Pancreas (tissue), 10 donors: ENCODE data around the gene SLC35E2B. TPM values are rescaled to one million over a fixed set of nuclear protein-coding genes. Genes with fewer than 3 reads are reported as not detected.
"Not testable (repeated sequence)": the region's sequence is repeated elsewhere in the genome, so short reads cannot be mapped to it uniquely, and the experiment has no call there.

Source experiments
- ATAC-seq, 4 donors: fragments of 200-7000 bp; cut with Tn5 transposase; one replicate each; pipeline versions ENCODE4 v1.8.0 to v1.9.1; 2020; ENCODE audit warnings: mild to moderate bottlenecking in 4 of 4, moderate library complexity in 4 of 4
- DNase-seq, 6 donors: peaks; one replicate each; pipeline ENCODE4 v3.0.0-alpha.2; 2020
- FAIRE-seq: peaks from 2 replicates; lab custom pipeline; 2012; peaks lifted over from hg19 to GRCh38; lab: Jason Lieb, UNC
- H3K27ac ChIP-seq, 4 donors: fragments of 200-600 bp; sonication (generic); 1 replicate in 3 of 4; 2 replicates in 1 of 4; pipeline versions ENCODE4 v1.5.0 to v1.8.0; 2020
- H3K27me3 ChIP-seq, 4 donors: fragments of 200-600 bp; one replicate each; pipeline ENCODE4 v1.8.0; 2021
- H3K36me3 ChIP-seq, 3 donors: fragments of 200-600 bp; sonication (generic) in 1 of 3; one replicate each; pipeline versions ENCODE4 v1.5.0 to v1.8.0; 2020 to 2021
- H3K4me1 ChIP-seq, 3 donors: fragments of 200-600 bp; one replicate each; pipeline ENCODE4 v1.8.0; 2021
- H3K4me3 ChIP-seq, 4 donors: fragments of 200-600 bp; sonication (generic) in 2 of 4; one replicate each; pipeline versions ENCODE4 v1.5.0 to v1.8.0; 2020 to 2021
- H3K9me3 ChIP-seq, 4 donors: fragments of 200-600 bp; one replicate each; pipeline ENCODE4 v1.8.0; 2021
- CTCF ChIP-seq, 4 donors: fragments of 200-600 bp; sonication (generic) in 3 of 4; IDR thresholded peaks; one replicate each; pipeline versions ENCODE4 v1.5.0 to v1.8.0; 2021; ENCODE audit warnings: antibody characterized with exemption in 4 of 4
- WGBS, 2 donors: extraction: QIAGEN DNeasy Blood & Tissue Kit; methylation state at CpG; one replicate each; pipeline ENCODE4 v1.1.7; 2013; 5-methylcytosine and 5-hydroxymethylcytosine counted together
- intact Hi-C, 3 donors: fragments of 100-400 bp; cut with DNase I; formaldehyde crosslinking; loops; one replicate each; pipeline versions ENCODE4 v1.11.1 to v1.14.2; 2022
- polyA plus RNA-seq, 2 donors: library from polyadenylated mRNA; stranded (reverse); fragments of 200-250 nt; gene quantifications; one replicate each; pipeline ENCODE4 v1.2.3, GENCODE V29; 2013
- total RNA-seq, 6 donors: library from RNA; stranded (reverse); fragmentation: NEBNext Ultra II Directional in 4 of 6; extraction: Animal tissue kit (Norgen Biotek cat#: 25700) in 4 of 6; gene quantifications; one replicate each; pipeline versions ENCODE4 v1.2.1 to v1.2.4, GENCODE V29; 2021 to 2023
- donor health status: healthy with polysubstance abuse.
- donor health status: DM: no; HTN: no; CAD: no; lungs with moderate emphysema.
- donor health status: DM: no; HTN: no; CAD: no.
- donor health status: control.
- donor health status: control.
- donor health status: Bipolar disorder and iron deficiency.
- donor health status: DM: yes; HTN: yes; CAD: no.
- donor health status: DM: no; HTN: no; CAD: no.
- donor health status: DM: no; HTN: no; CAD: no.
- donor health status: DM: yes; HTN: yes; CAD: no.

SLC35E2B gene
- 10 to 100 TPM; 12.1 to 45.4 (median 24.0) TPM for total RNA-seq
- 10 to 100 TPM; 23.4 to 26.0 TPM for polyA plus RNA-seq

GRCh38 chr1:1692714-1693647 lies at the start of gene SLC35E2B:
Gene SLC35E2B, minus strand, starts transcription at chr1:1692795. Its CDS starts 16,096 bp downstream, at chr1:1676699.
- WGBS, 2 donors, result 0% methylated on average over 1 to 56 of the region's 98 CpGs
- peak; percentile 84 to 93 (median 88) for ATAC-seq
- peak; percentile 89 to 95 (median 94) for DNase-seq
- H3K27ac ChIP-seq, result peak within 1 kb of the TSS; percentile 85 to 95 (median 92)
- H3K4me1 ChIP-seq, H3K27me3 ChIP-seq, H3K36me3 ChIP-seq, FAIRE-seq, intact Hi-C loops, H3K9me3 ChIP-seq: not testable (repeated sequence)
- H3K4me3 ChIP-seq, result peak within 1 kb of the TSS in 3 of 4 donors; percentile 26 to 56 (median 37)

DNA sequence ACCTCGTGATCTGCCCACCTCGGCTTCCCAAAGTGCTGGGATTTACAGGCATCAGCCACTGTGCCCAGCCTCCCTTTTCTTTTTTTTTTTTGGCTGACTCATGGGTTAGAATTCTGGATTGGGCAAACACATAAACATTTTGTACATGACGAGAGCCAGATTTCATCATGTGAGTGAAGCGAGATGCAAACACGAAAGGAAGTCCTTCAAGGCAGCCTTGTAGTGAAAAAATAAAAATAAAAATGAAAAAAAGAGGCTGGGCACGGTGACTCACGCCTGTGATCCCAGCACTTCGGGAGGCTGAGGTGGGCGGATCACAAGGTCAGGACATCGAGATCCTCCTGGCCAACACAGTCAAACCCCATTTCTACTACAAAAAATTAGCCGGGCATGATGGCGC lies 48.4 kb upstream of the SLC35E2B start:
- H3K4me3 ChIP-seq, ATAC-seq, intact Hi-C loops, H3K4me1 ChIP-seq, H3K36me3 ChIP-seq, FAIRE-seq, H3K27ac ChIP-seq, H3K27me3 ChIP-seq, DNase-seq, H3K9me3 ChIP-seq: not testable (repeated sequence)
- WGBS, 2 donors, result 85 to 90% methylated on average over 11 of the region's 12 CpGs

- WGBS, 2 donors, result 86 to 90% methylated on average over 5 to 12 of the region's 22 CpGs
- intact Hi-C loops, H3K9me3 ChIP-seq, H3K36me3 ChIP-seq, H3K4me1 ChIP-seq, DNase-seq, H3K4me3 ChIP-seq, FAIRE-seq, H3K27me3 ChIP-seq, H3K27ac ChIP-seq: not testable (repeated sequence)
- peak in 2 of 4 donors; percentile 6 to 16 for ATAC-seq
These were observed 46.3 kb upstream of the SLC35E2B start for GRCh38 chr1:1738799-1739337.

- H3K27me3 ChIP-seq, H3K4me1 ChIP-seq, FAIRE-seq, intact Hi-C loops, H3K36me3 ChIP-seq, H3K27ac ChIP-seq, H3K9me3 ChIP-seq, H3K4me3 ChIP-seq: not testable (repeated sequence)
- WGBS, 2 donors, result 94% methylated on average over 14 to 32 of the region's 44 CpGs
- DNase-seq (peak in 1 of 6 donors; percentile 76), ATAC-seq (peak in 1 of 4 donors; percentile 33)
These were observed 45.3 kb upstream of the SLC35E2B start for GRCh38 chr1:1737675-1738590.

- Histone ChIP-seq H3K4me3 (no peak overlapping the region), H3K4me1 (no peaks in the 10 kb centered on the region), H3K27me3 (no peaks in the 10 kb centered on the region), H3K9me3 (no peaks in the 10 kb centered on the region), H3K27ac (no peak overlapping the region), H3K36me3 (peaks cover 0 to 5% (median 5%) of the 10 kb centered on the region in 3 donors)
- intact Hi-C loops, result no loop called here
- ATAC-seq (no peak), FAIRE-seq (no peak), DNase-seq (no peak)
- whole genome bisulfite sequencing, 2 donors, result 91 to 92% methylated on average over 16 to 17 of the region's 17 CpGs
- no peak for TF ChIP-seq CTCF (IDR thresholded peaks at IDR 0.05)
These were observed 39.8 kb upstream of the SLC35E2B start for GRCh38 chr1:1732381-1732780.

- Histone ChIP-seq H3K9me3 (no peaks in the 10 kb centered on the region), H3K27me3 (no peaks in the 10 kb centered on the region), H3K36me3 (peaks cover 0 to 5% (median 5%) of the 10 kb centered on the region in 3 donors), H3K4me1 (no peaks in the 10 kb centered on the region), H3K27ac (no peak overlapping the region), H3K4me3 (no peak overlapping the region)
- WGBS, 2 donors, result 89 to 93% methylated on average over 16 to 17 of the region's 17 CpGs
- no peak for DNase-seq
- intact Hi-C loops, result no loop called here
- no peak for ATAC-seq
- no peak for FAIRE-seq
- TF ChIP-seq CTCF (IDR thresholded peaks at IDR 0.05), result no peak
These were observed 38.3 kb upstream of the SLC35E2B start for GRCh38 chr1:1730870-1731269.

DNA sequence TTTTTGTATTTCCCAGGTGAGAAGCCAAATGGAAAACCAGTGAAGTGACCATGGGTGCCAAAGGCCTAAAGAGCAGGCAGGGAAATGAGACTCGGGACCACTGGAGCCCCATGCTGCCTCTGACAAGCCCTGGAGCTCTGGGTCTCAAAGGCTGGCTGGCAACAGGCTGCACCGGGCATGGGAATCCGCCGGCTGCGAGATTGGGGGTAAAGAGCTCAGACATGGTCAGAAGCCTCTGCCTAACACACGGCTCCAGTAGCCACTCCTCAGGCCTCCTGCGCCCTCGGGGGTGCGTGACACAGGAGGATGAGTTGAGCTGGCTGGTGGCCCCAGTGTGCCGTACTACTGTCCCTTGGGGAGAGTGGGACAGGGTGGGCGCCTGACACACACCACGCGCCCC lies 37.6 kb upstream of the SLC35E2B start:
- H3K4me3 ChIP-seq, DNase-seq, H3K36me3 ChIP-seq, intact Hi-C loops, FAIRE-seq, H3K9me3 ChIP-seq, H3K4me1 ChIP-seq, H3K27ac ChIP-seq, H3K27me3 ChIP-seq: not testable (repeated sequence)
- WGBS, 2 donors, result 77% methylated on average over 9 of the region's 13 CpGs; no CpG with 5 or more reads in 1 of the 2 donors
- ATAC-seq, result peak; percentile 8 to 81 (median 15)

DNA sequence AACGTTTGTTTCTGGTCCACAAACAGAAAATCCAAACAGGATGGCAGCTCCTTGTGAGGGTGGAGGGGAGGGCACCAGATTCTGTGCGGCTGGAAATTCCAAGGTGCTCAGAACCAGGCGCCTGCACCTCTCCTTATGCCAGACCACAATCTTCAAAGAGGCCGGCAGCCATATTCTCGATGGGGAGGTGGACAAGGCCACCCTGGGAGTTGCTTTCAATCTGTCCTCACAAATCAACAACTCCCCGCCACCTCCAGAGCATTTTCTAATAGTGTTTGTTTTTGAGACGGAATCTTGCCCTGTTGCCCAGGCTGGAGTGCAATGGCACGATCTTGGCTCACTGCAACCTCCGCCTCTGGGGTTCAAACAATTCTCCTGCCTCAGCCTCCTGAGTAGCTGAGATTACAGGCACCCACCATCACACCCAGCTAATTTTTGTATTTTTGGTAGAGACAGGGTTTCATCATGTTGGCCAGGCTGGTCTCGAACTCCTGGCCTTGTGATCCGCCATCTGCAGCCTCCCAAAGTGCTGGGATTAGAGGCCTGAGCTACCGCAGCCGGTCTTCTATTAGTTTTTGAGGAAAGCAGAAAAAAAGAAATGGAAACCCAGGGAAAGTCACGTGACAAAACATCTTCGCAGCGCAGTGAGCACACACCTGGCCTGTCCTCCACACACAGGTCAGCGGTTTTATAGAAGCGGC lies 36.7 kb upstream of the SLC35E2B start:
- H3K4me1 ChIP-seq, H3K36me3 ChIP-seq, H3K4me3 ChIP-seq, H3K27me3 ChIP-seq, intact Hi-C loops, ATAC-seq, H3K27ac ChIP-seq, FAIRE-seq, H3K9me3 ChIP-seq, DNase-seq: not testable (repeated sequence)
- 91 to 96% methylated on average over 11 to 16 of the region's 18 CpGs for WGBS, 2 donors
